SK-N-SH (cell line): ENCODE measurements around the gene OAS1. TPM values are rescaled to one million over a fixed set of nuclear protein-coding genes. Genes with fewer than 3 reads are reported as not detected.

Experiments
- CTCF ChIA-PET: fragments of 300-600, 350-600 bp; formaldehyde crosslinking; extraction: SDS; loops from one replicate; lab custom pipeline; 2021; lab: Yijun Ruan, JAX
- POLR2A ChIA-PET: fragments of 350-600 bp; sonication (Branson Sonifier 250); formaldehyde crosslinking; extraction: SDS; loops from one replicate; lab custom pipeline; 2020; ENCODE audit warnings: antibody characterized with exemption, inconsistent platforms; lab: Yijun Ruan, JAX
- DNase-seq: peaks from one replicate; pipeline ENCODE4 v3.0.0; 2012
- H2AFZ ChIP-seq: fragments of 200-600 bp; sonication (generic); 2 replicates; pipeline ENCODE4 v1.8.1; 2016; ENCODE audit warnings: antibody characterized with exemption, mild to moderate bottlenecking, low read depth
- H3F3A ChIP-seq: fragments of 200-600 bp; sonication (generic); replicated peaks from 2 replicates; pipeline ENCODE3; 2016; ENCODE audit warnings: antibody characterized with exemption, mild to moderate bottlenecking; ENCODE audit not compliant: insufficient read depth
- H3K27ac ChIP-seq, 2 experiments: fragments of 200-500 bp in 1 of 2; fragments of 200-600 bp in 1 of 2; sonication (Bioruptor generic) in 1 of 2; sonication (generic), shearing (Covaris generic) in 1 of 2; 2 replicates each; pipeline versions ENCODE4 v1.5.1 to v1.6.1; 2014 to 2016; ENCODE audit warnings: low read depth in 2 of 2, inconsistent platforms in 1 of 2, low read length in 1 of 2, mild to moderate bottlenecking in 1 of 2, mixed read lengths in 1 of 2
- H3K27me3 ChIP-seq: fragments of 200-600 bp; sonication (generic), shearing (Covaris generic); 2 replicates; pipeline ENCODE4 v1.6.1; 2016; ENCODE audit warnings: mixed run types; ENCODE audit not compliant: insufficient read depth
- H3K36me3 ChIP-seq, 2 experiments: fragments of 200-500 bp in 1 of 2; fragments of 200-600 bp in 1 of 2; sonication (Bioruptor generic) in 1 of 2; sonication (generic) in 1 of 2; replicated peaks in 1 of 2; 2 replicates each; pipeline versions ENCODE3 to v1.5.1; 2014 to 2016; ENCODE audit warnings: low read length in 1 of 2, mild to moderate bottlenecking in 1 of 2; ENCODE audit not compliant: insufficient read depth in 2 of 2, control insufficient read depth in 1 of 2
- H3K4me1 ChIP-seq, 2 experiments: fragments of 200-500 bp in 1 of 2; fragments of 200-600 bp in 1 of 2; sonication (Bioruptor generic) in 1 of 2; sonication (generic), shearing (Covaris generic) in 1 of 2; 2 replicates each; pipeline versions ENCODE4 v1.5.1 to v1.6.1; 2014 to 2016; ENCODE audit warnings: low read depth in 1 of 2, low read length in 1 of 2, mixed run types in 1 of 2; ENCODE audit not compliant: insufficient read depth in 2 of 2, control insufficient read depth in 1 of 2
- H3K4me2 ChIP-seq: fragments of 200-600 bp; sonication (generic), shearing (Covaris generic); 2 replicates; pipeline ENCODE4 v1.6.1; 2017; ENCODE audit warnings: mixed run types
- H3K4me3 ChIP-seq, 2 experiments: fragments of 200-500 bp in 1 of 2; fragments of 200-600 bp in 1 of 2; sonication (Bioruptor generic) in 1 of 2; sonication (generic), shearing (Covaris generic) in 1 of 2; 2 replicates each; pipeline versions ENCODE4 v1.5.1 to v1.8.1; 2014 to 2016; ENCODE audit warnings: low read depth in 2 of 2, inconsistent platforms in 1 of 2, low read length in 1 of 2, mild to moderate bottlenecking in 1 of 2, mixed read lengths in 1 of 2, moderate library complexity in 1 of 2
- H3K79me2 ChIP-seq: fragments of 200-600 bp; sonication (generic); 2 replicates; pipeline ENCODE4 v1.8.1; 2017; ENCODE audit warnings: mild to moderate bottlenecking; ENCODE audit not compliant: insufficient read depth
- H3K9ac ChIP-seq: fragments of 200-600 bp; sonication (generic); 2 replicates; pipeline ENCODE4 v1.6.1; 2017; ENCODE audit warnings: mixed run types
- H3K9me2 ChIP-seq: fragments of 200-600 bp; sonication (generic); 2 replicates; pipeline ENCODE4 v1.6.1; 2017; ENCODE audit warnings: mixed run types
- H3K9me3 ChIP-seq: fragments of 200-600 bp; sonication (generic); 2 replicates; pipeline ENCODE4 v1.6.1; 2017; ENCODE audit warnings: mixed run types, mild to moderate bottlenecking, moderate library complexity
- H4K20me1 ChIP-seq: fragments of 200-600 bp; sonication (generic); 2 replicates; pipeline ENCODE4 v1.6.1; 2017; ENCODE audit warnings: mild to moderate bottlenecking, mixed run types; ENCODE audit not compliant: insufficient read depth
- CHD2 ChIP-seq: fragments of 150-350 bp; IDR thresholded peaks from 2 replicates; pipeline ENCODE4 v1.6.1; 2018; ENCODE audit warnings: low read length; ENCODE audit not compliant: partially characterized antibody
- ELF1 ChIP-seq: IDR thresholded peaks from 2 replicates; pipeline ENCODE4 v1.4.0; 2012
- EZH2phosphoT487 ChIP-seq: fragments of 200-600 bp; sonication (generic); IDR thresholded peaks from 2 replicates; pipeline ENCODE4 v1.6.1; 2017; ENCODE audit warnings: low read depth, mixed run types, mild to moderate bottlenecking, antibody characterized with exemption, moderate library complexity, borderline replicate concordance
- FOSL2 ChIP-seq: IDR thresholded peaks from 2 replicates; pipeline ENCODE4 v1.4.0; 2012; ENCODE audit warnings: low read depth, mild to moderate bottlenecking, moderate library complexity, borderline replicate concordance
- FOXM1 ChIP-seq: IDR thresholded peaks from 2 replicates; pipeline ENCODE4 v1.4.0; 2012; ENCODE audit warnings: low read depth, mild to moderate bottlenecking
- GABPA ChIP-seq: IDR thresholded peaks from 2 replicates; pipeline ENCODE4 v1.4.0; 2012; ENCODE audit warnings: low read depth, mild to moderate bottlenecking
- GATA2 ChIP-seq: sonication (generic); formaldehyde crosslinking; IDR thresholded peaks from 2 replicates; pipeline ENCODE4 v1.5.0; 2020; ENCODE audit warnings: mild to moderate bottlenecking, missing genetic modification reagents
- IRF3 ChIP-seq: fragments of 150-350 bp; IDR thresholded peaks from 2 replicates; pipeline ENCODE4 v1.6.1; 2016; ENCODE audit warnings: mild to moderate bottlenecking, low read depth, low read length
- JUND ChIP-seq: IDR thresholded peaks from 2 replicates; pipeline ENCODE4 v1.4.0; 2012
- MEF2A ChIP-seq: IDR thresholded peaks from 2 replicates; pipeline ENCODE4 v1.4.0; 2012; ENCODE audit warnings: low read depth, borderline replicate concordance
- MXI1 ChIP-seq: IDR thresholded peaks from 2 replicates; pipeline ENCODE4 v1.6.1; 2012; ENCODE audit warnings: mild to moderate bottlenecking, low read depth, low read length, improper control_type of control experiment
- RCOR1 ChIP-seq: fragments of 150-350 bp; IDR thresholded peaks from 2 replicates; pipeline ENCODE4 v1.6.1; 2017; ENCODE audit warnings: antibody characterized with exemption, low read length
- SMC3 ChIP-seq: IDR thresholded peaks from 2 replicates; pipeline ENCODE4 v1.6.1; 2012; ENCODE audit warnings: low read depth, low read length, improper control_type of control experiment
- TAF1 ChIP-seq: IDR thresholded peaks from 2 replicates; pipeline ENCODE4 v1.6.1; 2012; ENCODE audit warnings: low read depth, mild to moderate bottlenecking, low read length, moderate library complexity, borderline replicate concordance
- YY1 ChIP-seq: IDR thresholded peaks from 2 replicates; pipeline ENCODE4 v1.4.0; 2012; ENCODE audit warnings: low read depth, mild to moderate bottlenecking
- ZBTB33 ChIP-seq: IDR thresholded peaks from 2 replicates; pipeline ENCODE4 v1.4.0; 2012; ENCODE audit warnings: low read depth, borderline replicate concordance
- WGBS: methylation state at CpG from one replicate; pipeline ENCODE4 v1.1.6; 2017; ENCODE audit warnings: low lambda C conversion rate; 5-methylcytosine and 5-hydroxymethylcytosine counted together
- polyA plus RNA-seq, 3 experiments: library from polyadenylated mRNA; depleted of rRNA; stranded (reverse); fragments of >200 nt; gene quantifications; 2 replicates each; pipeline ENCODE4 v1.2.3, GENCODE V29; 2012
- TF ChIP-seq, protein P1 (sequence below): fragments of 200-600 bp; sonication (generic); IDR thresholded peaks from 2 replicates; pipeline ENCODE4 v1.6.1; 2017; ENCODE audit warnings: antibody characterized with exemption, mild to moderate bottlenecking, moderate library complexity

The OAS1 gene
- polyA plus RNA-seq, 1 of the 3 experiments (the other 2 are of a cell fraction) = 1.1 TPM

DNA sequence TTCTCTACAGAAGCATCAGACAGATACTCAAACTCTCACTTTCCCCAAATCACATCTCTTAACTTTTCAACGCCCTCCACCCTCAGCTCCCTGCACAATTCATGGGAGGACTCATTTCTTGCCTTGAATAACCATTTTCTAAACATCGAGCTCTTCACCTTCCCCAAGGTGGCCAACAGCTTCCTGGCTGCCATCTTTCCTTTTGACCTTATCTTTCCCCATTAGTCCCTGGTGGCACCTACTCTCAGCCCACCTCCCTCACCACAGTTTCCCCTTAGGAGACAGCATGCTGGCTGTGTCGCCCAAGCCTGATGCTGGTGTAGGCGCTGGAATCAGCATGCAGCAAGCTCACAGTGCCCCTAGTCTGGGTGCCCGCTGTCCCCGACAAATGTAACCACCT, 8.4 kb upstream of the OAS1 start:
- DNase-seq = no peak
- TF ChIP-seq FOSL2 (no peak), IRF3 (no peak), EZH2phosphoT487 (no peak), ELF1 (no peak), FOXM1 (no peak), TAF1 (no peak), JUND (no peak), GATA2 (no peak), MXI1 (no peak), GABPA (no peak), MEF2A (no peak)
- TF ChIP-seq, protein P1, sequence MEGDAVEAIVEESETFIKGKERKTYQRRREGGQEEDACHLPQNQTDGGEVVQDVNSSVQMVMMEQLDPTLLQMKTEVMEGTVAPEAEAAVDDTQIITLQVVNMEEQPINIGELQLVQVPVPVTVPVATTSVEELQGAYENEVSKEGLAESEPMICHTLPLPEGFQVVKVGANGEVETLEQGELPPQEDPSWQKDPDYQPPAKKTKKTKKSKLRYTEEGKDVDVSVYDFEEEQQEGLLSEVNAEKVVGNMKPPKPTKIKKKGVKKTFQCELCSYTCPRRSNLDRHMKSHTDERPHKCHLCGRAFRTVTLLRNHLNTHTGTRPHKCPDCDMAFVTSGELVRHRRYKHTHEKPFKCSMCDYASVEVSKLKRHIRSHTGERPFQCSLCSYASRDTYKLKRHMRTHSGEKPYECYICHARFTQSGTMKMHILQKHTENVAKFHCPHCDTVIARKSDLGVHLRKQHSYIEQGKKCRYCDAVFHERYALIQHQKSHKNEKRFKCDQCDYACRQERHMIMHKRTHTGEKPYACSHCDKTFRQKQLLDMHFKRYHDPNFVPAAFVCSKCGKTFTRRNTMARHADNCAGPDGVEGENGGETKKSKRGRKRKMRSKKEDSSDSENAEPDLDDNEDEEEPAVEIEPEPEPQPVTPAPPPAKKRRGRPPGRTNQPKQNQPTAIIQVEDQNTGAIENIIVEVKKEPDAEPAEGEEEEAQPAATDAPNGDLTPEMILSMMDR = no peak
- CTCF ChIA-PET = interaction anchor here (1.0 kb wide), 1 partner anchor 132 kb away, joined by 3 read pairs; no protein-coding TSS in a partner anchor
- Histone ChIP-seq H3K9ac (no peak overlapping the region), H3K27ac (no peak overlapping the region), H3F3A (no peaks in the 10 kb centered on the region), H2AFZ (no peak overlapping the region), H3K79me2 (no peaks in the 10 kb centered on the region), H3K4me3 (no peak overlapping the region), H3K9me2 (no peaks in the 10 kb centered on the region), H3K27me3 (no peaks in the 10 kb centered on the region), H3K9me3 (no peaks in the 10 kb centered on the region), H3K4me2 (no peak overlapping the region), H4K20me1 (no peaks in the 10 kb centered on the region), H3K4me1 (peaks cover 0 to 26% of the 10 kb centered on the region in 2 experiments; a peak in 1 of 4 replicates), H3K36me3 (no peaks in the 10 kb centered on the region)
- WGBS = 65% methylated on average over 6 of the region's 6 CpGs
- POLR2A ChIA-PET = no interaction called here

GRCh38 chr12:112900298-112901145, 6.2 kb upstream of the OAS1 start:
- Histone ChIP-seq H3K9ac (no peak overlapping the region), H3K4me2 (no peak overlapping the region), H3K27ac (peak overlapping the region in 1 of 2 experiments; percentile 62; a peak in 2 of 4 replicates), H4K20me1 (no peaks in the 10 kb centered on the region), H3K4me1 (peaks cover 0 to 22% of the 10 kb centered on the region in 2 experiments; a peak in 1 of 4 replicates), H3K79me2 (no peaks in the 10 kb centered on the region), H3K36me3 (no peaks in the 10 kb centered on the region), H2AFZ (no peak overlapping the region), H3K9me2 (no peaks in the 10 kb centered on the region), H3K27me3 (no peaks in the 10 kb centered on the region), H3F3A (no peaks in the 10 kb centered on the region), H3K4me3 (no peak overlapping the region), H3K9me3 (no peaks in the 10 kb centered on the region)
- DNase-seq = peak; percentile 50
- POLR2A ChIA-PET = no interaction called here
- CTCF ChIA-PET = interaction anchor here (0.7 to 1.6 kb wide), 23 partner anchors 8 to 450 kb away, joined by 3 to 7 read pairs (median 3); partner anchors contain the start of gene OAS2
- 77% methylated on average over 11 of the region's 11 CpGs for WGBS
- TF ChIP-seq ZBTB33 = no peak
- TF ChIP-seq CHD2 = peak; percentile 26
- TF ChIP-seq SMC3 = peak; percentile 50
- no peak for TF ChIP-seq FOSL2
- 0 out of 2 replicates have a peak, but pooled peaks have one; percentile 32 for TF ChIP-seq RCOR1
- no peak for TF ChIP-seq IRF3
- TF ChIP-seq JUND = no peak
- TF ChIP-seq YY1 = no peak
- TF ChIP-seq, protein P1 = peak; percentile 65
- no peak for TF ChIP-seq MEF2A
